22Rv1 (cell line): ENCODE data around the gene ARF3.
A peak's percentile ranks its signal among the peaks of the same experiment; 100 is the strongest.

Source experiments
- H3K27ac ChIP-seq: fragments of 450-650 bp; 2 replicates; pipeline ENCODE4 v1.5.1; 2017
- ZFX ChIP-seq: fragments of 450-650 bp; IDR thresholded peaks from 2 replicates; pipeline ENCODE4 v1.6.1; 2017; ENCODE audit warnings: antibody characterized with exemption, borderline replicate concordance
- TF ChIP-seq, protein P1 (sequence below): fragments of 450-650 bp; IDR thresholded peaks from 2 replicates; pipeline ENCODE4 v1.5.1; 2017; ENCODE audit warnings: mild to moderate bottlenecking

ARF3 gene

DNA sequence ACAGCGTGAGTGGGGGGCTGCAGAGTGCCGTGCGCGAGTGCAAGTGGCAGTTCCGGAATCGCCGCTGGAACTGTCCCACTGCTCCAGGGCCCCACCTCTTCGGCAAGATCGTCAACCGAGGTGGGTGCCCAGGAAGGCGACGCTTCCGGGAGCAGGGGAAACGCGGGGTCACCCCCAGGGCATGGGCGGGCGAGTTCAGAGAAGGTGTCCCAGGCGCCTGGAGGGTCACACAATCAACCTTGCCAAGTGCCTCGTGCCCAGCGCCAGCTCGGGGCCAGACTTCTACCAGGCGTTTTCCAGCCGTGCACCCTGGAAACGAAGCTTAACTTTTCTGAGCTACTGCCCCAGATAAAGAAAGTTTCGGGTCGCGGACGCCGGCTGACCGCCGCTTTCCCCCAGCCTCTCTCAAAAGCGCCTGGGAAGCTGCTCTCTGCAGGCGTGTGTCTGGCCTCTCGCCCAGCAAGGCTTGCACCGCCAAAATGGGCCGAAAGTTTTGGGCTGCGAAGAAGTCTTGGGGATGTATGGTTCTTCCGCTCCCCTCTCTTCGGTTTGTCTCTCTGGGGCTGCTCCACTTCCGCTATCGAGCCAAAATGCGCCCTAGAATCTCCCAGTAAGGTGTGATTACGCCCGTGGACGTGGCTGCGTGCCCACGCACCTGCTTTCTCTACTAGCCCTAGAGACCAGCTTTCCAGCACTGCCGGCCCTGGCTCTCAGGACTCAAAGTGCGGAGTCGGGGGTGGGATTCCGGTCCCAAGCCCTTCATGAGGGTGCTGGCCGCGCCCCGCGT, 22.5 kb upstream of the ARF3 start:
- H3K27ac ChIP-seq: no peak overlapping the region

DNA sequence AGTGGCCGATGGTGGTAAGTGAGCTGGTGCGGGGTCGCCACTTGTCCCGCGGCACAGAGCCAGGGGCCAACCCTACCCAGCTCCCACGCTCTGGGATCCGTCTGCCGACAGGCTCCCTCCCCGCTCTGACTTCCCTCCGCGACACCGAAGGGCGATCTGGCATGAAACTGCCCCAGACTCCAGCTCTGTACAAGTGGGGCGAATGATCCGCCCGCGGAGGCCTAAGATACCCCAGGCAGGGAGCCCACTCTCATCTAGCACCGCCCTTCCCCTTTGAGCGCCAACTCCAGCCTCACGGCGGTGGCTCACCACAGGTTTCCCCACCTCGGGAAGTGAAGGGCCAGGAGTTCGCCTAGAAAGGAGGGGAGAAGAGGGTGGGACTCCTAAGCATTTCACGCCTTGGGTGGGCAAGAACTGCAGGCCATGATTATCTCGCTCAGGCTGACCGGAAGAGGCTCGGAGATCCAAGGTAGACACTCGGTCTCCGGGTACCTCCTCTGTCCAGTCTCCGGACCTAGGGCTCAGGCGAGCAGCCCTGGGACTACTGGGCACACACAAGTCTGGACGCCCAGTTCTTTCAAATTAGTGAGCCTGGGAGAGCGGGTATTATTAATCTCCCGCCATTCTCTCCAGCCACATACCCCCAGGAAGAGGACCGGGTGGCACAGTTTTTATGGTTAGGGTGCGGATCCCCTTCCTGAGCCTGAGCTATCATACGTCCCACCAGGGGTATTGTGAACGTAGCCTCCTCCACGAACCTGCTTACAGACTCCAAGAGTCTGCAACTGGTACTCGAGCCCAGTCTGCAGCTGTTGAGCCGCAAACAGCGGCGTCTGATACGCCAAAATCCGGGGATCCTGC, 21.7 kb upstream of the ARF3 start:
- TF ChIP-seq, protein P1, sequence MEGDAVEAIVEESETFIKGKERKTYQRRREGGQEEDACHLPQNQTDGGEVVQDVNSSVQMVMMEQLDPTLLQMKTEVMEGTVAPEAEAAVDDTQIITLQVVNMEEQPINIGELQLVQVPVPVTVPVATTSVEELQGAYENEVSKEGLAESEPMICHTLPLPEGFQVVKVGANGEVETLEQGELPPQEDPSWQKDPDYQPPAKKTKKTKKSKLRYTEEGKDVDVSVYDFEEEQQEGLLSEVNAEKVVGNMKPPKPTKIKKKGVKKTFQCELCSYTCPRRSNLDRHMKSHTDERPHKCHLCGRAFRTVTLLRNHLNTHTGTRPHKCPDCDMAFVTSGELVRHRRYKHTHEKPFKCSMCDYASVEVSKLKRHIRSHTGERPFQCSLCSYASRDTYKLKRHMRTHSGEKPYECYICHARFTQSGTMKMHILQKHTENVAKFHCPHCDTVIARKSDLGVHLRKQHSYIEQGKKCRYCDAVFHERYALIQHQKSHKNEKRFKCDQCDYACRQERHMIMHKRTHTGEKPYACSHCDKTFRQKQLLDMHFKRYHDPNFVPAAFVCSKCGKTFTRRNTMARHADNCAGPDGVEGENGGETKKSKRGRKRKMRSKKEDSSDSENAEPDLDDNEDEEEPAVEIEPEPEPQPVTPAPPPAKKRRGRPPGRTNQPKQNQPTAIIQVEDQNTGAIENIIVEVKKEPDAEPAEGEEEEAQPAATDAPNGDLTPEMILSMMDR: no peak
- no peak for TF ChIP-seq ZFX
- H3K27ac ChIP-seq: no peak overlapping the region

More for the DNA sequence above, 22.5 kb upstream of the ARF3 start:
- no peak for TF ChIP-seq ZFX
- TF ChIP-seq, protein P1: no peak

DNA sequence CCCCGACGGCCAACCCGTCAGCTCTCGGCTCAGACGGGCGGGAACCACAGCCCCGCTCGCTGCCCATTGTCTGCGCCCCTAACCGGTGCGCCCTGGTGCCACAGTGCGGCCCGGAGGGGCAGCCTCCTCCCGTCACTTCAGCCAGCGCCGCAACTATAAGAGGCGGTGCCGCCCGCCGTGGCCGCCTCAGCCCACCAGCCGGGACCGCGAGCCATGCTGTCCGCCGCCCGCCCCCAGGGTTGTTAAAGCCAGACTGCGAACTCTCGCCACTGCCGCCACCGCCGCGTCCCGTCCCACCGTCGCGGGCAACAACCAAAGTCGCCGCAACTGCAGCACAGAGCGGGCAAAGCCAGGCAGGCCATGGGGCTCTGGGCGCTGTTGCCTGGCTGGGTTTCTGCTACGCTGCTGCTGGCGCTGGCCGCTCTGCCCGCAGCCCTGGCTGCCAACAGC, 21.0 kb upstream of the ARF3 start, which contains the start of gene WNT1:
Gene WNT1, plus strand, starts transcription at position 32 of the 450 bp plus-strand sequence. Its CDS starts 329 bp downstream, at position 361.
- TF ChIP-seq ZFX: no peak
- TF ChIP-seq, protein P1: peak; percentile 81
- no peak within 1 kb of the TSS for H3K27ac ChIP-seq

DNA sequence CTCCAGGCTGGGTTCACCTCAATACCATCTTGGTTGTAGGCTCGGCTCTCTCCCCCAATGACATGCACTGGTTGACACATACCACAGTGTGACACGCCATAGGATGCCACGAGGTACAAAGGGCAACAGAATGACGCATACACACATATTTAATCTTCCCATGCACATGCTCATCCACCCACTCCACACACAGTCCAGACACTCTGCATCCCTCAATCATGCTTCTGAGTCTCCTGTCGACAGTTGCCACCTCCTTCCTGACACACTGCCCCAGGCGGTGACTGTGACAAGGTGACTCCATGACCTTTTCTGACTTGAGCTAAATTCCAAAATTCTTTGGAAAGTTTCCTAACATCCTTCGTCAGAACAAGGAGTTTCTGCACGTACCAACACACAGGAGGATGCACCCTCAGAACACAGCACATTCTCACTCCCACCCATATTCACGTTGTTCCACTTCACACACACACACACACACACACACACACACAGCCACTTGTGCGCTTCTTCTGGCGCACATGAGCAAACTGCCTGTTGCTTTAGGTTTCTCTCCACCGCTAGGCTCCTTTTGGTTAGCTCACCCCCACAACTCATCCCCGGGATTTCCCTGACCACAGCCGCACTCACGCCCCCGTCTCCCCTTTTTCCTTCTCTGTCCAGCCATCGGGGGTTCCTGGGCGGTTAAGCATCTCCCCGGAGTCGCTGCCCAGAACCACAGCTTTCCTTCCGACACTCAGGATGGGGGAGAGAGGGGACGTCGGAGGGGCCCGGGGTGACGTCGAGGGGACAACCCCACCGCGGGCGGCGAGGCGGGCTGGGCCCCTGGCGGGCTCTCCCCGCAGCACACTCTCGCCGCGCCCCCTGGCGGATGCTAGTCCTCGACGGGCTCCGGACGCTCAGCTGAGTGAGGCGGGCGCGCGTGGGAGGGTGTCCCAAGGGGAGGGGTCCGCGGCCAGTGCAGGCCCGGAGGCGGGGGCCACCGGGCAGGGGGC, 20.3 kb upstream of the ARF3 start:
- no peak for TF ChIP-seq ZFX
- TF ChIP-seq, protein P1: peak; percentile 97
- no peak overlapping the region for H3K27ac ChIP-seq

DNA sequence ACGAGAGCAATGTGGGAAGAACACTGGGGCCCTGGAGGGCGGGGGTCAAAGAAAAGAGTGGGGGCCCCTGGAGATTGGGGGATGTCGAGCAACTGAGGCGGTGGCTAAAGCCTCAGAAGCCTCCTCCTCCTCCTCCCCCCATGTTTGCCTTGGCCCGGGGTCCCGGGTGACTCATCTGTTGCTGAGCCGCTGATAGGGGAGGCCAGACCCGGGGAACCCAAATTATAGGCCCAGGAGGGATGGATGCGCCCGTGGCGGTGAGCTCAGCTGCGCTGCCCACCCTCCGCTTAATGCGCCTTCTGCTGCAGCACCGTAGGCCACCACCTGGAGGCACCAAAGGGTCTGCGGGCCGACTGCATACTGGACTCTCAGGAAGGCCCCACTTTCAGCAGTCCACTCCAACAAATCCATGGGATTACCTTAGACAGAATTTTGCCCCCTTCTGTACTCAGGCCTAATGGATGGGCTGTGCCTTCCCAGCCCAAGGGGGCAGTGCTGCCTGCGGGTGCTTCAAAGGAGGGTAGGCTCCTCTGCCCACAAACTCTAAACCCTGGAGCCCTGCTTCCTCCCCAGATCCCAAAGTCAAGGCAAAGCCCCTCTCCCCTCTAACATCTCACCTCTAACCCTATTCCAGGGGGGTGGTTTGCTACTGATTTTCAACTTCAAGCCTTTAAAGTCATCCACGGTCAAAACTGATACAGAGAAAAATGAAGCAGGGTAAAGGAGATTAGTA, 16.8 kb upstream of the ARF3 start:
- no peak overlapping the region for H3K27ac ChIP-seq
- no peak for TF ChIP-seq ZFX
- TF ChIP-seq, protein P1: peak; percentile 94

DNA sequence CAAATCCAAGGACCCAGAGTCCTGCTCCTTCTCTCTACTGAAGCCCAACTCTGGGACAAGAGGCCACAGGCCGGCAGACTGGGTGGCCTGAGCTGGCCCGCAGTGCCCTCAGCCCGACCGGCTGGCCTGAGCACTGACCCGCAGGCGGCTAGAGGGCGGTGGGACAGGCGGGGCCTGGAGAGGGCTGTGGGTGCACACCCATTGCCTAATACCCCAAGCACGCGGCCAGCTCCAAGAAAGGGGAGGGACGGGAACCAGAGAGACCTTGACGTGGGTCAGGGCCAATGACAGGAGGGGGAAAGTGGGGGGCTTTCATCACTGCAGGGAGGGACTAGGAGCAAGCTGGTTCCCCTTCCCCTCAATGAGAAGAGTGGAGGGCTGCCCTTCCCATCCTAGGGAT, 16.2 kb upstream of the ARF3 start:
- H3K27ac ChIP-seq: no peak overlapping the region

More for the DNA sequence above, 16.2 kb upstream of the ARF3 start:
- no peak for TF ChIP-seq ZFX
- TF ChIP-seq, protein P1: no peak
